ENCODE results near the gene MYO1D. TPM values are rescaled to one million over a fixed set of nuclear protein-coding genes. Genes with fewer than 3 reads are reported as not detected.
"Not testable (repeated sequence)": the region's sequence is repeated elsewhere in the genome, so short reads cannot be mapped to it uniquely, and the experiment has no call there.

The MYO1D gene
- total RNA-seq, 2 donors from 2014 or later = 21.4 to 48.3 TPM

DNA sequence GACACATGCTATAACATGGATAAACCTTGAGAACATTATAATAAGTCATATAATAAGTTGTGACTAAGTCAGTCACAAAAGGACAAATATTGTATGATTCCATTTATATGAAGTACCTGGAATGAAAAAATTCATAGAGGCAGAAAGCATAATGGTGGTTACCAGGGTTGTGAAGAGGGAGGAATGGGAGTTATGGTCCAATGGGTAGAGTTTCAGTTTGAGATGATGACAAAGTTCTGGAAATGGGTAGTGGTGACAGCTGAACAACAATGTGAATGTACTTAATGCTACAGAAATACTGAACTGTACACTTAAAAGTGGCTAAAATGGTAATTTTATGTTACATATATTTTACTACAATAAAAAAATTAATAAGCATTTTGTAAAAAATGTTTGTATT is 49.7 kb downstream of the MYO1D start:
- ATAC-seq (no peak), DNase-seq (no peak)
- TF ChIP-seq POLR2A (IDR thresholded peaks at IDR 0.05) = no peak
- TF ChIP-seq, protein P1, sequence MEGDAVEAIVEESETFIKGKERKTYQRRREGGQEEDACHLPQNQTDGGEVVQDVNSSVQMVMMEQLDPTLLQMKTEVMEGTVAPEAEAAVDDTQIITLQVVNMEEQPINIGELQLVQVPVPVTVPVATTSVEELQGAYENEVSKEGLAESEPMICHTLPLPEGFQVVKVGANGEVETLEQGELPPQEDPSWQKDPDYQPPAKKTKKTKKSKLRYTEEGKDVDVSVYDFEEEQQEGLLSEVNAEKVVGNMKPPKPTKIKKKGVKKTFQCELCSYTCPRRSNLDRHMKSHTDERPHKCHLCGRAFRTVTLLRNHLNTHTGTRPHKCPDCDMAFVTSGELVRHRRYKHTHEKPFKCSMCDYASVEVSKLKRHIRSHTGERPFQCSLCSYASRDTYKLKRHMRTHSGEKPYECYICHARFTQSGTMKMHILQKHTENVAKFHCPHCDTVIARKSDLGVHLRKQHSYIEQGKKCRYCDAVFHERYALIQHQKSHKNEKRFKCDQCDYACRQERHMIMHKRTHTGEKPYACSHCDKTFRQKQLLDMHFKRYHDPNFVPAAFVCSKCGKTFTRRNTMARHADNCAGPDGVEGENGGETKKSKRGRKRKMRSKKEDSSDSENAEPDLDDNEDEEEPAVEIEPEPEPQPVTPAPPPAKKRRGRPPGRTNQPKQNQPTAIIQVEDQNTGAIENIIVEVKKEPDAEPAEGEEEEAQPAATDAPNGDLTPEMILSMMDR (IDR thresholded peaks at IDR 0.05) = no peak
- peaks cover 10% of the 10 kb centered on the region for H3K4me1 ChIP-seq
- no peaks in the 10 kb centered on the region for H3K9me3 ChIP-seq
- H3K27ac ChIP-seq = peak overlapping the region in 1 of 4 donors; percentile 66
- intact Hi-C loops (cut with DNase I) = no loop called here
- no peak overlapping the region for H3K4me3 ChIP-seq
- no peaks in the 10 kb centered on the region for H3K27me3 ChIP-seq
- no peaks in the 10 kb centered on the region for H3K36me3 ChIP-seq (replicated peaks in 1 of 2; ENCODE audit: insufficient read depth in 1 of 2, low read depth in 2 of 2)

GRCh38 chr17:32826076-32826475 is 50.8 kb downstream of the MYO1D start:
- Histone ChIP-seq H3K27ac (no peak overlapping the region), H3K27me3 (no peaks in the 10 kb centered on the region), H3K4me1 (peaks cover 10% of the 10 kb centered on the region), H3K9me3 (no peaks in the 10 kb centered on the region), H3K36me3 (replicated peaks in 1 of 2; ENCODE audit: insufficient read depth in 1 of 2, low read depth in 2 of 2) (no peaks in the 10 kb centered on the region), H3K4me3 (no peak overlapping the region)
- intact Hi-C loops (cut with DNase I) = no loop called here
- ATAC-seq = no peak
- no peak for TF ChIP-seq POLR2A (IDR thresholded peaks at IDR 0.05)
- TF ChIP-seq, protein P1 (IDR thresholded peaks at IDR 0.05) = no peak
- DNase-seq = no peak

GRCh38 chr17:32824334-32824733 is 52.6 kb downstream of the MYO1D start:
- Histone ChIP-seq H3K36me3 (replicated peaks in 1 of 2; ENCODE audit: insufficient read depth in 1 of 2, low read depth in 2 of 2) (no peaks in the 10 kb centered on the region), H3K9me3 (no peaks in the 10 kb centered on the region)

DNA sequence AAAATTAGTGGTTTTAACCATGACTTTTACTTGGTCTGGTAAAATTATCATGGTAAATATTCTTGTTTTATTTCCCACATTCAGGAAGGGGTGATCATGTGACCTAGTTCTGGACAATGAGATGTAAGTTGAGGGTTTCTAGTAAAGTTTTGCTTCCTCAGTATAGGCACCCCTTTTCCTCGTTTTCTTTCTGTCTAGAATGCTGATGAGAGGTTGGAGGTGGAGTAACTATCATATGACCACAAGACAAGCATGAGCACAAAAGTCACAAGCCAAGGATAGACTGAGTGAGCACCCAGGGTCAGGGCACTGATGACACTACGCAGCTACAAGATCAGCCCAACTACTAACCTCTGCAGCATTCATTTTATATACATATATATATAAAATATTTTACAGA is 53.9 kb downstream of the MYO1D start:
- Histone ChIP-seq H3K27ac (no peak overlapping the region), H3K9me3 (no peaks in the 10 kb centered on the region), H3K4me1 (no peaks in the 10 kb centered on the region), H3K4me3 (no peak overlapping the region), H3K36me3 (replicated peaks in 1 of 2; ENCODE audit: insufficient read depth in 1 of 2, low read depth in 2 of 2) (no peaks in the 10 kb centered on the region), H3K27me3 (no peaks in the 10 kb centered on the region)
- DNase-seq (no peak), ATAC-seq (peak; percentile 38)
- WGBS, 2 donors = 47 to 65% methylated on average over 2 of the region's 2 CpGs
- no peak for TF ChIP-seq POLR2A (IDR thresholded peaks at IDR 0.05)
- TF ChIP-seq, protein P1 (IDR thresholded peaks at IDR 0.05) = no peak
- intact Hi-C loops (cut with DNase I) = no loop called here

More at GRCh38 chr17:32824334-32824733, 52.6 kb downstream of the MYO1D start:
- ATAC-seq (no peak), DNase-seq (no peak)
- H3K4me1 ChIP-seq = peaks cover 9% of the 10 kb centered on the region
- 87 to 97% methylated on average over 3 of the region's 3 CpGs for WGBS, 2 donors
- H3K27me3 ChIP-seq = no peaks in the 10 kb centered on the region
- TF ChIP-seq, protein P1 (IDR thresholded peaks at IDR 0.05) = no peak
- TF ChIP-seq POLR2A (IDR thresholded peaks at IDR 0.05) = no peak
- intact Hi-C loops (cut with DNase I) = no loop called here
- H3K27ac ChIP-seq = no peak overlapping the region
- no peak overlapping the region for H3K4me3 ChIP-seq

DNA sequence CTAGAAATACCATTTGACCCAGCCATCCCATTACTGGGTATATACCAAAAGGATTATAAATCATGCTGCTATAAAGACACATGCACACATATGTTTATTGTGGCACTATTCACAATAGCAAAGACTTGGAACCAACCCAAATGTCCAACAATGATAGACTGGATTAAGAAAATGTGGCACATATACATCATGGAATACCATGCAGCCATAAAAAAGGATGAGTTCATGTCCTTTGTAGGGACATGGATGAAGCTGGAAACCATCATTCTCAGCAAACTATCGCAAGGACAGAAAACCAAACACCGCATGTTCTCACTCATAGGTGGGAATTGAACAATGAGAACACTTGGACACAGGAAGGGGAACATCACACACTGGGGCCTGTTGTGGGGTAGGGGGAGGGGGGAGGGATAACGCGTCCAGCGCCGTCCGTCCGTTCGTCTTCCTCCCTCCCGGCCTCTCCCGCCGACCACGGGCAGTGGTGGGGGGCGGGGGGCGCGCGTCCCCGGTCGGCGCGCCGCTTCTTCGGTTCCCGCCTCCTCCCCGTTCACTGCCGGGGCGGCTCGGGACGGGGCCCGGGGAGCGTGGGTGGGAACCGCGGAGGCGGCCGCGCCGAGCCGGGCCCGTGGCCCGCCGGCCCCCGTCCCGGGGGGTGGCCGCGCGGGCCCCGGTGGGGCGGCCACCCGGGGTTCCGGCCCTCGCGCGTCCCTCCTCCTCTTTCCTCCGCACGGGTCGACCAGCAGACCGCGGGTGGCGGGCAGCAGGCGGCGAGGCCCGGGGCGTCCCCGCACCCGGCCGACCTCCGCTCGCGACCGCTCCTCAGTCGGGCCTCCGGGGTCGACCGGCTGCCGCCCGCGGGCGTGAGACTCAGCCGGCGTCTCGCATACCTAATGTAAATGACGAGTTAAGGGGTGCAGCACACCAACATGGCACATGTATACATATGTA is 54.7 kb downstream of the MYO1D start:
- H3K4me1 ChIP-seq; H3K27me3 ChIP-seq; H3K4me3 ChIP-seq; intact Hi-C loops (cut with DNase I); H3K27ac ChIP-seq; H3K9me3 ChIP-seq; H3K36me3 ChIP-seq (replicated peaks in 1 of 2; ENCODE audit: insufficient read depth in 1 of 2, low read depth in 2 of 2): not testable (repeated sequence)
- ATAC-seq (peak; percentile 48), DNase-seq (peak in 3 of 4 donors; percentile 26 to 52 (median 30))
- WGBS, 2 donors = 13 to 40% methylated on average over 15 to 75 of the region's 82 CpGs

Measured in body of pancreas (tissue), 4 donors.